Gastrocnemius medialis (tissue), 4 donors: ENCODE measurements around the gene ASPG.

Experiments used
- POLR2A ChIP-seq, 2 donors: fragments of 450-650 bp; IDR thresholded peaks; one replicate each; pipeline ENCODE4 v1.6.1; 2017; ENCODE audit warnings: antibody characterized with exemption in 2 of 2, mild to moderate bottlenecking in 2 of 2, moderate library complexity in 2 of 2
- TF ChIP-seq, protein P1 (sequence below), 5 experiments: fragments of 450-650 bp in 3 of 5; fragments of 200-600 bp in 2 of 5; sonication (generic) in 2 of 5; IDR thresholded peaks in 4 of 5; conservative IDR thresholded peaks in 1 of 5; 1 replicate in 4 of 5; 2 replicates in 1 of 5; pipeline ENCODE4 v1.5.1; 2016 to 2019; ENCODE audit warnings: antibody characterized with exemption in 5 of 5, mild to moderate bottlenecking in 3 of 5, moderate library complexity in 3 of 5

DNA sequence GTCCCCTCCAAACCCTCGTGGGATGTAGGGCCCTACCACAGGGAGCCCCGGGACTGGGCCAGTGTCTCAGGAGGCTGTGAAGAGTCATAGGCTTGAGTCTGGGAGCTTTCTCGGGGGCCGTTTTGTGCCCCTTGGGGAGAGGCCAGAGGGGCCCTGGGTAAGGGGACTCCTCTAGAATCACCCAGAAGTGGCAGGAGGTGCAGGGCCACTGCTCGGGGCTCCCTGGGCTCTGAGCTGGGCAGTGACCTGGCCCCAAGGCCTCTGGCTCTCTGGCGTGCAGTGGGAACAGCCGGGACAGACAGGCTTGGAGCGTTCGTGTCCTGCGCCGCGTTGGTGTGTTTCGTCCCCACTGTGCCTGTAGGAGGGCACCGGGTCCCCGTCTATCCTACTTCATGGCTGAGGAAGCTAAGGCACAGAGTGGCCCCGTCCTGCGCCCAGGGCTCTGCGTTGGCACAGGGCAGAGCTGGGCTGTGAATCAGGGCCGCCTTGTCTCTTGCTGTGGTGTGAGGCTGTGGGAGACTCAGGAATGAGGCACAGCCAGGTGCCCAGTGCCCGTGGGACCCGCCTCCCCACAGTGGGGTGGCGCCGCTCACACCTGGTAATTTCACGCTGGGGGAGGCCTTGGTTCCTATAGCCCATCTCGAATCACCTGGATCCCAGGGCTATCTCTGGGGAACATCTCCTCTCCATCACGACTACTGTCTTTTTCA, 29.1 kb downstream of the ASPG start:
- TF ChIP-seq, protein P1, sequence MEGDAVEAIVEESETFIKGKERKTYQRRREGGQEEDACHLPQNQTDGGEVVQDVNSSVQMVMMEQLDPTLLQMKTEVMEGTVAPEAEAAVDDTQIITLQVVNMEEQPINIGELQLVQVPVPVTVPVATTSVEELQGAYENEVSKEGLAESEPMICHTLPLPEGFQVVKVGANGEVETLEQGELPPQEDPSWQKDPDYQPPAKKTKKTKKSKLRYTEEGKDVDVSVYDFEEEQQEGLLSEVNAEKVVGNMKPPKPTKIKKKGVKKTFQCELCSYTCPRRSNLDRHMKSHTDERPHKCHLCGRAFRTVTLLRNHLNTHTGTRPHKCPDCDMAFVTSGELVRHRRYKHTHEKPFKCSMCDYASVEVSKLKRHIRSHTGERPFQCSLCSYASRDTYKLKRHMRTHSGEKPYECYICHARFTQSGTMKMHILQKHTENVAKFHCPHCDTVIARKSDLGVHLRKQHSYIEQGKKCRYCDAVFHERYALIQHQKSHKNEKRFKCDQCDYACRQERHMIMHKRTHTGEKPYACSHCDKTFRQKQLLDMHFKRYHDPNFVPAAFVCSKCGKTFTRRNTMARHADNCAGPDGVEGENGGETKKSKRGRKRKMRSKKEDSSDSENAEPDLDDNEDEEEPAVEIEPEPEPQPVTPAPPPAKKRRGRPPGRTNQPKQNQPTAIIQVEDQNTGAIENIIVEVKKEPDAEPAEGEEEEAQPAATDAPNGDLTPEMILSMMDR (IDR thresholded peaks at IDR 0.05 in 4 of 5, conservative IDR thresholded peaks at IDR 0.05 in 1 of 5), result no peak
- TF ChIP-seq POLR2A (IDR thresholded peaks at IDR 0.05), result no peak
